ENCODE data around the gene SPIB.
A peak's percentile ranks its signal among the peaks of the same experiment; 100 is the strongest.
"Not testable (repeated sequence)": the region's sequence is repeated elsewhere in the genome, so short reads cannot be mapped to it uniquely, and the experiment has no call there.

The SPIB gene

GRCh38 chr19:50447750-50448149 is 29.0 kb downstream of the SPIB start:
- DNase-seq: no peak

- DNase-seq: no peak
These were observed 30.6 kb downstream of the SPIB start for GRCh38 chr19:50449236-50449899.

DNA sequence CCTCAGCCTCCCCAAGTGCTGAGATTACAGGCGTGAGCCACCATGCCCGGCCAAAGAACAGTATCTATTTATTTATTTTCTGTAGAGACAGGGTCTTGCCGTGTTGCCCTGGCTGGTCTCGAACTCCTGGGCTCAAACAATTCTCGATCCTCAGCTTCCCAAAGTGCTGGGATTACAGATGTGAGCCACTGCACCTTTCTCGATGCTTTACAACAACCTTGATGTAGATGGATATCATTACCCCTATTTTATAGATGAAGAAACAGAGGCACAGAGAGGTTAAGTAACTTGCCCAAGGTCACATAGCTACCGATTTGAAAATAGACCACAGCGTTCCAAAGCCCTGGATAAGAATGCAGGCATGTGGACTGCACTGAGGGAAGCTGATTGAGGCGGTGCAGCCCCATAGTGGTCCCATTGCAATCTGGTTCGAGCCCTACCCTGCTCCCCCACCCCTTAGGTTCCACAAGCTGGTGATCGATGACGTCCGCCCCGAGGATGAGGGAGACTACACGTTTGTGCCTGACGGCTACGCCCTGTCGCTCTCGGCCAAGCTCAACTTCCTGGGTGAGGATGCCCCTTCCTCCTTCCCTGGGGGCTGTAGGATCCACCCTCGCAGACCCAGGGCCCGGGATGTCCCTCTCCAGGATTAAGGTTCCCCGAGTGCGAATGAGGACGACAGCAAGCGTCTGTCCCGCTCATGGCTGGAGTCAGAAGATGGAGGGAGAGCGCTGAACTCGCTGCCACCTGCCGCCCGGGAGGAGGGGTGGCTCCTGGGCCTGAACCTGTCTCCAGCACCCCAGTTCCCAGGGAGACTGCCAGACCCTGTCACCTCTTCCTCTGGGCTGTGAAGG is 31.9 kb downstream of the SPIB start:
- no peak for DNase-seq

DNA sequence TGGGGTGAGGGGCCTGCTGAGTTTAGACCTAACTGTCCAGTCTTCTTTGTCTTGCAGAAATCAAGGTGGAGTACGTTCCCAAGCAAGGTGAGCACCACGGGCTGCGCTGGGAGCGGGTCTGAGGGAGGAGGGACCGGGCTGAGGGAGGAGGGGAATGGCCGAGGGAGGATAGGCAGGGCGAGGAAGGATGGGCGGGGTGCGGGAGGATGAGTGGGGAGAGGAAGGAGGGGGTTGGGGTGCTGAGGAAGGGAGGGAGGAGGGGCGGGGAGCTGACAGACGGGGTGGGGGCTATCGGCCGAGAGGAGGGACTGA is 32.4 kb downstream of the SPIB start:
- no peak for DNase-seq

DNA sequence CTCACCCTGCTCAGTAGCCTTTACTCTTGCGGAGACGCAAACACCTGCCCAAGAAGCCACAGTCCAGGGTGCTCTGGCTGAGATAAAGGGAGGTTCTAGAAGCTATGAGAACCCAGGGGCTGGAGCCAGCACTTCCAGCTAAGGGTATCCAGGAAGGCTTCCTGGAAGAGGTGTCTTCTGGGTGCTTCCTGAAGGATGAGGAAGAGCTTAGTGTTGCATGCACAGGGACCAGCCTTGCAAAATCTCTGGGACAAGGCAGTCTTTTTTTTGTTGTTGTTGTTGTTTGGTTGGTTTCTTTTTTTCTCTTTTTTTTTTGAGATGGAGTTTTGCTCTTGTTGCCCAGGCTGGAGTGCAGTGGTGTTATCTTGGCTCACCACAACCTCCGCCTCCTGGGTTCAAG is 34.5 kb downstream of the SPIB start:
- no peak for DNase-seq

GRCh38 chr19:50455992-50456391 is 37.3 kb downstream of the SPIB start:
- no peak for DNase-seq

DNA sequence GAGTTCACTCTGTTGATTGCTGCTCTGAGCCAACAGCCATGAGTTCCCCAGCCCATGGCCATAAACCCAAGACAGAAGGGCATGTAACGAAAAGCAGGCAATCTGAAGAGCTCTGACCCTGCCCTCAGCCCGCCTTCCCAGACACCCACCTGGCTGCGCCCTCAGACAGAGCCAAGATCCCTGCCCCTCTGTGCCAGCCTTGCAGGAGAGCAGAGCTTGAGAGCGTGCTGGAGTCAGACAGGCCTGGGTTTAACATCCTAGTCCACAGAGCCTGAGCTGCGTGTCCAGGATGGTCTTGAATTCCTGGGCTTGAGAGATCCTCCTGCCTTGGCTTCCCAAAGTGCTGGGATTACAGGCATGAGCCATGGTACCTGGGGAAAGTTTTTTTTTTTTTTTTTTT is 38.6 kb downstream of the SPIB start:
- no peak for DNase-seq

DNA sequence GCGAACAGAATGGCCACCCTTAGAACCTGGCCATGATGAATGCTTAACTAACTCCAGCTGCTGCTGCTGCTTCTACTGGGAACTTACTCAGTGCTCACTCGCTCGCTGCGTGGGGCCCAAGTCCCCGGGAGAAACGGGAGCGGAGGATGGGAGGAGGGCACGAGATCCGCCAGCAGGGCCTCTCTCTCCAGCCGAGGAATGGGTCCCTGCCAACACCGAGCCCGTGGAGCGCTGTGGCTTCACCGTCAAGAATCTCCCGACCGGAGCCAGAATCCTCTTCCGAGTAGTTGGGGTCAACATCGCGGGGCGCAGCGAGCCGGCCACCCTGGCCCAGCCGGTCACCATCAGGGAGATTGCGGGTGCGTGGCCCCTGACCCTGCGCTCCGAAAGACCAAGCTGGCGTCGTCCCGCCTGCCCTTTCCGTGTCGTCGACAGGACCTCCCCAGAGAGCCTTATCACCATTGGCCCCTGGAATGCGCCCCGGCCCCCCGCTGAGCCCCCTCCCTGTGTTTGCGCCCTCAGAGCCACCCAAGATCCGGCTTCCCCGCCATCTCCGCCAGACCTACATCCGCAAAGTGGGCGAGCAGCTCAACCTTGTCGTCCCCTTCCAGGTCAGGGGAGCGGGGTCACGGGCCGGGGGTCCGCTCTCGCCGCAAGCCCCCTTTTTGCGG is 39.8 kb downstream of the SPIB start:
- DNase-seq: no peak

DNA sequence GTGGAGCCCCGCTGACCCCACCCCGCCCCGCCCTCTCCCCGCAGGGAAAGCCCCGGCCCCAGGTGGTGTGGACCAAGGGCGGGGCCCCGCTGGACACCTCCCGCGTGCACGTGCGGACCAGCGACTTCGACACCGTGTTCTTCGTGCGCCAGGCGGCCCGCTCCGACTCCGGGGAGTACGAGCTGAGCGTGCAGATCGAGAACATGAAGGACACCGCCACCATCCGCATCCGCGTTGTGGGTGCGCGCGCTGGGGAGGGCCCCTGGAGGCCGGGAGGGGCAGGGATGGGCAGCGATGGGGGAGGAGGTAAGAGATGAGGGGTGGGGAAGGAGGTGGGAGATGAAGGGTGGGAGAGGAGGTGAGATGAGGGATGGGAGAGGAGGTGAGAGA is 40.3 kb downstream of the SPIB start:
- DNase-seq: no peak

GRCh38 chr19:50459638-50460037 is 40.9 kb downstream of the SPIB start:
- no peak for DNase-seq

DNA sequence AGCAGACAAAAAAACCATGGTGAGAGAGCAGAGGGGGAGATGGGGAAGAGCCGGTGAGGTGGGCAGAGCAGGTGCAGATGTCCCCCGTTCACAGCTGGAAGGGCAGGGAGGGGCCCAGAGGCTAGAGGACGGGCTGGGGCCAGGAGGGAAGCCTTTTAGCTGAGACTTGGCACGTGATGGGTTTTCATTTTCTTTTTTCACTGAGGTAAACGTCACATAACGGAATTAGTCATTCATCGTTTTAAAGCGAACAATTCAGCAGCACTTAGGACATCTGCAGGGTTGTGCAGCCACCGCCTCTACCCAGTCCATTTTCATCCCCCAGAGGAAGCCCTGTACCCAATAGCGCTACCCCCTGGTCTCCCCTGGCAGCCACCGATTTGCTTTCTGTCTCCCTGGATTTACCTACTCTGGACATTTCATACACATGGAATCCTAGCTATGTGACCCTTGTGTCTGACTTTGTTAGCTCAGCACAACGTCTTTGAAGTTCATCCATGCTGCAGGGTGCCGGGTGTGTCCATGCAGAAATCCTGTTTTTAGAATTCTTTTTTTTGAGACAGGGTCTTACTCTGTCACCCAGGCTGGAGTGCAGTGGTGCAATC is 41.5 kb downstream of the SPIB start:
- no peak for DNase-seq

DNA sequence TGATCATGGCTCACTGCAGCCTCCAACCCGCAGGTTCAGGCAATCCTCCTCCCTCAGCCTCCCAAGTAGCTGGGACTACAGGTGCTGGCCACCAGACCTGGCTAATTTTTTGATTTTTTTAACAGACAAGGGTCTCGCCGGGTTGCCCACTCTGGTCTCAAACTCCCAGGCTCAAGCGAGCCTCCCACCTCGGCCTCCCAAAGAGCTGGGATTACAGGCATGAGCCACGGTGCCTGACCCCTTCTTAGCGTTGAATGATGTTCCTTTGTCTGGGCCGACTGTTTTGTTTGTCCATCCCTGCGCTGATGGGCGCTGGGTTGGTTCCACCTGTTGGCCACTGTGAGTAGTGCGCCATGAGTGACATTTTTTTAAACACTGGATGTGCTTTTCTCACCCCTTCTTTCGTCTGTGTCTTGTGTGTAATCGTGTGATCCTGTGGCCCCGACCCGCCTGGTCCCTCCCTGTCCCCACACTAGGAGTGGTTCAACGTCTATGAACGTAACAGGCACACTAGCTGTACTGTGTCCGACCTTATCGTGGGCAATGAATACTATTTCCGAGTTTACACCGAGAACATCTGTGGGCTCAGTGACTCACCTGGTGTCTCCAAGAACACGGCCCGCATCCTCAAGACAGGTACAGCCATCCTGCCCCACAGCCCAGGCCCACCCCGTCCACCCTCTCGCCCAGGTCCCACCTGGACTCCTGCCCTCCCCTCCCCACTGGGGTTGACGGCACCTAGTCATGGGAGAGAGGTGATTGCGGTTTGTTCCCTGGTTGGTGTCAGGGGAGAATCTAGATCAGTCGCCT is 42.5 kb downstream of the SPIB start:
- peak; percentile 31 for DNase-seq

DNA sequence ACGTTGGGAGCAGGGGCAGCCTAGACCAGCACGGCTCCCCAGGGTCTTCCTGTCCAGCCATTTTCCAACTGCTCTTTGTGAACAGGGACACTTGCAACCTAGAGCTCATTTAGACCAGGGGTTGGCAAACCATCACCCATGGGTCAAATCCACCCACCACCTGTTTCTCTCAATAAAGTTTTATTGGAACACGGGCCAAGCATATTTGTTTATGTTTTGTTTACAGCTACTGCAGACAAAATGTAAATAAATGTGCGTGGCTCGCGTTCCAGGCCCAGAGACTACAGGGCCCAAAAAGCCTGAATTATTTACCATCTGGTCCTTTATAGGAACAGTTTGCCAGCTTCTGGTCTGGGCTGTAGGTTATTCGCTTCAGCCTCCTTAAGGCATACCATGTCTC is 44.2 kb downstream of the SPIB start:
- no peak for DNase-seq

- no peak for DNase-seq
These were observed 45.6 kb downstream of the SPIB start for GRCh38 chr19:50464348-50464747.

GRCh38 chr19:50465000-50465399 is 46.3 kb downstream of the SPIB start:
- no peak for DNase-seq

GRCh38 chr19:50465986-50466705 is 47.4 kb downstream of the SPIB start:
- DNase-seq: no peak

GRCh38 chr19:50466706-50467039 is 47.9 kb downstream of the SPIB start:
- DNase-seq: no peak

DNA sequence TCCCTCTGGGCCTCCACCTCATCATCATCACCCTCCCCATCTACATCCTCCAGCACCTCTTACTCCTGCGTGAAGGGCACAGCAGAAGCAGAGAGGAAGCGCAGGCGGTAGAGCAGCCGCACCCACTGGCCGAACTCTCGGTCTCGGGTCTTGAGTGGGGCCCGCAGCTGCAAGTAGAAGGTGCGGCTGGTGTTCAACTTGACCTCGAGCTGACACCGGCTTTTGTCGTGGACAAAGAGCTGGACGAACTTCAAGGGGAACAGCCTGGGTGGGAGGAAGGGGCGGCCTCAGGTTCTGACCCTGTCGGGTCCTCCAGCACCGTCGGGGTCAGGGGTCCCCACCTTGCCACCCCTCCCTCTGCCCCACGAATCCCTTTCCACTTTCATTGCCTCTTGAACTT is 48.8 kb downstream of the SPIB start:
- no peak for DNase-seq

DNA sequence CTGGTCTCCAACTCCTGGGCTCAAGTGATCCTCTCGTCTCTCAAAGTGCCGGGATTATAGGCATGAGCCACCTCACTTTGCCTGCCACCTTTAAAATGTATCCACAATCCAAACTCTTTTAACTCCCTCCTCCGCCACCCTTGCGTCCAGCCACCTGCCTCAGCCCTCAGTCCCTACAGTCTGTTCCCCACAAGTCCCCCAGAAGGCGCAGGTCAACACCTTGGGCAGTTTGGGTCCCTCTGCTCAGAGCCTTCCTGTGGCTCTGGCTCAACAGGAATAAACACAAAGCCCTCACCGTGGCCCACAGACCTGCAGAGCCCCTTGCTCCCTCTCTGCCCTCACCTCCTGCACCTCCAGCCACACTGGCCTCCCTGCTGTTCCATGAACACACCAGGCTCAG is 50.1 kb downstream of the SPIB start:
- no peak for DNase-seq

GRCh38 chr19:50473336-50473735 is 54.6 kb downstream of the SPIB start:
- not testable (repeated sequence) for DNase-seq

DNA sequence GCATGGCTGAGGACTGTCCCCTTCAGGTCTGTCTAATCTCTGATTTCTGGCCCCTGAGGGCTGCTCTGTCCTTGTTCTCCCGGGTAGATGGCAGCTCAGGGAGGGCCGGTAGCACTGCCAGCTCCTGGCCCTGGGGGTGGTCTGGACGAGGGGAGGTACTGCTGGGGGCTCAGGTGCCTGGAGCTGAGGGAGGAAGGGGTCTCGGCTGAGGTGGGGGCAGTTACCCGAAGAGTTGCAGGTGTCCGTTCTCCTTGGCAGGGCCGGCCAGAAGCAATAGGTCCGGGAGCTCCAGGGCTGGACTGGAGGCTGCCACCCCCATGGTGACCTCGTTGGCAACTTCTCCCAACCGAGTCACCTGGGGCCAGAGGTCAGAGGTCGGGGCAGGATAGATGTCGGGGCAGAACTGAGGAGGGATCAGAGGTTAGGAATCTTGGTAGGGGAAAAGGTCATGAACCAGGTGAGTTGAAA is 56.4 kb downstream of the SPIB start:
- DNase-seq: no peak

GRCh38 chr19:50475736-50476223 is 57.0 kb downstream of the SPIB start:
- no peak for DNase-seq
